Mesothelial cell of epicardium (in vitro differentiated cells): Measurements from ENCODE around the gene ZNF768. TPM values are rescaled to one million over a fixed set of nuclear protein-coding genes. Genes with fewer than 3 reads are reported as not detected.
A peak's percentile ranks its signal among the peaks of the same experiment; 100 is the strongest.

Experiments
- DNase-seq, 2 experiments: peaks; one replicate each; pipeline ENCODE4 v3.0.0; 2021; ENCODE audit warnings: low spot score in 2 of 2; ENCODE audit not compliant: unreplicated experiment in 2 of 2
- H3K27ac Mint-ChIP-seq: 2 replicates; pipeline ENCODE4 v1.8.0; 2021; ENCODE audit warnings: mixed read lengths
- H3K27me3 Mint-ChIP-seq: 2 replicates; pipeline ENCODE4 v1.8.0; 2021; ENCODE audit warnings: low read depth, mixed read lengths
- H3K36me3 Mint-ChIP-seq: 2 replicates; pipeline ENCODE4 v1.8.0; 2021; ENCODE audit warnings: mixed read lengths
- H3K4me1 Mint-ChIP-seq: 2 replicates; pipeline ENCODE4 v1.8.0; 2021; ENCODE audit warnings: mixed read lengths
- H3K4me3 Mint-ChIP-seq: 2 replicates; pipeline ENCODE4 v1.8.0; 2021; ENCODE audit warnings: mild to moderate bottlenecking, moderate library complexity, mixed read lengths
- H3K9me3 Mint-ChIP-seq: 2 replicates; pipeline ENCODE4 v1.8.0; 2021; ENCODE audit warnings: mixed read lengths
- CTCF ChIP-seq: fragments of 200-600 bp; sonication (generic); IDR thresholded peaks from one replicate; pipeline ENCODE4 v1.5.0; 2021; ENCODE audit warnings: antibody characterized with exemption; ENCODE audit not compliant: unreplicated experiment
- total RNA-seq: library from RNA; stranded (reverse); gene quantifications from 3 replicates; pipeline ENCODE4 v1.2.1, GENCODE V29; 2021

ZNF768 gene
- total RNA-seq, 1 donor from 2014 or later: 41.2 TPM

DNA sequence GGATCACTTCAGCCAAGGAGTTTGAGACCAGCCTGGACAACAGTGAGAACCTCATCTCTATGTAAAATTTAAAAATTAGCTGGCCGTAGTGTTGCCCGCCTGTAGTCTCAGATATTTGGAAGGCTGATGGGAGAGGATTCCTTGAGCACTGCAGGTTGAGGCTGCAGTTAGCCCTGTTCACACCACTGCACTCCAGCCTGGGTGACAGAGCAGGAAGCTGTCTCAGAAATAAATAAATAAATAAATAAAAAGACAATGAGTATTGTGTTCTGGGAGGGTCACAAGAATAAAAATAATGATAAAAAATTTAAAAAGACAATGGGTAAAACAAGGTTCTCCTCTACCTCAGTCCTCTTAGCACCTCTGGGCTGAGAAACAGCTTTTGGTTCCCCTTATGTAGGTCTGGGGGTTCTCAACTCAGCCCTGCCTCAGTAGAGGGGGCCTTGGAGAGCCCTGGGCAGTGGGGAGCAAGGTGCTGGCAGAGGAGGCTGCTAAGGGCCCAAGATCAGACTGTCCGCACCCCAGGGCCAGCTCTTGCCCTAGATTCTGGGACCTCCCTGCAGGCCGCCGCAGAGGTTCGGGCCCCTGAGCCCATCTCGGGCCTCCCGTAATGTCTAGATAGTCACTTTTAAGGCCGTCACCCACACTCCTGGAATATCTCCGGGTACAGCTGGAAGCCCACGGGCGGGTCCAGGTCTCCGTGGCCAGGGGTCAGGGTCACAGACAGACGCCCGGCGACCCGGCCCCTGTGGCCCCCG is 28.4 kb upstream of the ZNF768 start:
- TF ChIP-seq CTCF: no peak
- DNase-seq: no peak
- no peak overlapping the region for H3K4me3 Mint-ChIP-seq
- H3K9me3 Mint-ChIP-seq: no peaks in the 10 kb centered on the region
- no peaks in the 10 kb centered on the region for H3K27me3 Mint-ChIP-seq
- H3K4me1 Mint-ChIP-seq: peaks cover 20% of the 10 kb centered on the region
- H3K27ac Mint-ChIP-seq: no peak overlapping the region
- H3K36me3 Mint-ChIP-seq: peaks cover 23% of the 10 kb centered on the region

- Mint-ChIP-seq H3K4me3 (no peak overlapping the region), H3K4me1 (peaks cover 10% of the 10 kb centered on the region), H3K27me3 (no peaks in the 10 kb centered on the region), H3K27ac (peak overlapping the region; percentile 2), H3K36me3 (peaks cover 23% of the 10 kb centered on the region), H3K9me3 (no peaks in the 10 kb centered on the region)
- no peak for TF ChIP-seq CTCF
- DNase-seq: no peak
Measured at GRCh38 chr16:30553393-30553899, 27.1 kb upstream of the ZNF768 start.

DNA sequence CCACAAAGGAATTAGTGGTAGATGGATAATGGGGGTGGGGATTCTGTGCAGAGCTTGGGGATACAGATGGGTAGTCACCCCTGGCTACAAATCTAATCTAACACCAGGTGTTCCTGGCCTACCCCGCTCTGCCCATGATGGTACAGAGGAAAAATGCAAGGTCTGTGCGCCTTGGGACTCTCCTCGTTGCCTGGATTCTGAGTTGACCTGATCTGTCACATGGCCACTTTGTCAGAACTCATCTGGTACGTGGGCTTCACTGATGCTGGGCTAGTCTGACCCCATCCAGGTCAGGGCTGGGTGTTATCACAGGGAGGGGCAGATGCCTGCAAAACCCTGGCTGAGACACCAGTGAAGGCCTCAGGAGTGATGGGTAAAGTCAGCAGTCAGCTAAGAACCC is 26.6 kb upstream of the ZNF768 start:
- no peak overlapping the region for H3K4me3 Mint-ChIP-seq
- peaks cover 23% of the 10 kb centered on the region for H3K36me3 Mint-ChIP-seq
- H3K4me1 Mint-ChIP-seq: peaks cover 9% of the 10 kb centered on the region
- no peaks in the 10 kb centered on the region for H3K9me3 Mint-ChIP-seq
- DNase-seq: no peak
- no peak for TF ChIP-seq CTCF
- H3K27ac Mint-ChIP-seq: no peak overlapping the region
- no peaks in the 10 kb centered on the region for H3K27me3 Mint-ChIP-seq

- no peaks in the 10 kb centered on the region for H3K9me3 Mint-ChIP-seq
- peaks cover 23% of the 10 kb centered on the region for H3K36me3 Mint-ChIP-seq
- H3K27me3 Mint-ChIP-seq: no peaks in the 10 kb centered on the region
- TF ChIP-seq CTCF: no peak
- DNase-seq: no peak
- H3K4me3 Mint-ChIP-seq: no peak overlapping the region
- H3K4me1 Mint-ChIP-seq: peaks cover 5% of the 10 kb centered on the region
- H3K27ac Mint-ChIP-seq: no peak overlapping the region
Measured at GRCh38 chr16:30551781-30552180, 25.4 kb upstream of the ZNF768 start.

DNA sequence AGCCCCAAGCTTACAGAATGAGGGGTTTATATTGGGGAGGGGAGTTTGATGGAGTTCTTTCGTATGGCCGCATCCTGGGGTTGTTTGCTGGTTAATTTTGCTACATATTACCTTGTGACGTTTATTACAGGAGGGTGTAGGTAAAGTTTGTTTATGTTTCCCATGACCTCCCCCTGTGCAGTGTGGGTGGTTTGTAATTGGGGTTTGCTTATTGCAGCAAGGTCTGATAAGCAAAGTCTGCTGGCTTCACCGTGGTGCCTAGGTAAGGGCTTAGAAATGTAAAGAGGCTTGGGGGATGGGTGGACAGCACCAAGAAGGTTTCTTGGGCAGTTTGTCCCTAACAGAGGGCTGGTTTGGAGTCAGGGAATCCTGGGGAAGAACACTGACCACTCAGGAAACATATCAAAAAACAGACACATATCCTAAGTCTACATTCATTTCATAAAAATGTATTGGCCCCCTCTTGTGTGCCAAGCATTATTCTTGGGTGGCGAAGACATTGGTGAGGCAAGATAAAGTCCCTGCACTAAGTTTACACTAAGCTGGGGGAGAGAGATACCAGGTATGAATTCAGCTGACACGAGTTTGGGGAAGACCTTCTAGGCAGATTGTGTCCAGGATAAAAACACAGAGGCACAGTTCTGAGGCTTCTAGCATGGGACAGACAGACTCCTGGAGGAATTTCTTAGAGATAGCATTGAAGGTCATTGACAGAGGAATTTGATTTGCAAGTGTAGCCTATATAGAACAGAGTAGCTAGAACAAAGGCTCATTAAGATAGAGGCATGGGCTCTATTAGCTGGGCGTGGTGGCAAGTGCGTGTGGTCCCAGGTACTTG is 22.3 kb upstream of the ZNF768 start:
- H3K9me3 Mint-ChIP-seq: no peaks in the 10 kb centered on the region
- DNase-seq: no peak
- no peak overlapping the region for H3K4me3 Mint-ChIP-seq
- H3K27ac Mint-ChIP-seq: no peak overlapping the region
- peaks cover 11% of the 10 kb centered on the region for H3K36me3 Mint-ChIP-seq
- no peak for TF ChIP-seq CTCF
- no peaks in the 10 kb centered on the region for H3K27me3 Mint-ChIP-seq
- H3K4me1 Mint-ChIP-seq: no peaks in the 10 kb centered on the region
